Right ventricle myocardium superior (tissue), 1 donor: ENCODE data around the gene CLHC1. TPM values are rescaled to one million over a fixed set of nuclear protein-coding genes. Genes with fewer than 3 reads are reported as not detected.

Source experiments
- ATAC-seq: fragments of 200-7000 bp; cut with Tn5 transposase; one replicate; pipeline ENCODE4 v1.9.1; 2020; ENCODE audit warnings: mild to moderate bottlenecking; ENCODE audit not compliant: poor library complexity
- DNase-seq: peaks from one replicate; pipeline ENCODE4 v3.0.0-alpha.2; 2020
- intact Hi-C: fragments of 100-400 bp; cut with DNase I; formaldehyde crosslinking; loops from one replicate; pipeline ENCODE4 v1.11.2; 2022
- total RNA-seq: library from RNA; stranded (reverse); fragmentation: NEBNext Ultra II Directional; extraction: Animal tissue kit (Norgen Biotek cat#: 25700); gene quantifications from one replicate; pipeline ENCODE4 v1.2.1, GENCODE V29; 2021
- donor health status: DM: no; HTN: yes; CAD: no; lungs with severe emphysema.

CLHC1 gene
- total RNA-seq, 1 donor from 2014 or later = 5.6 TPM

DNA sequence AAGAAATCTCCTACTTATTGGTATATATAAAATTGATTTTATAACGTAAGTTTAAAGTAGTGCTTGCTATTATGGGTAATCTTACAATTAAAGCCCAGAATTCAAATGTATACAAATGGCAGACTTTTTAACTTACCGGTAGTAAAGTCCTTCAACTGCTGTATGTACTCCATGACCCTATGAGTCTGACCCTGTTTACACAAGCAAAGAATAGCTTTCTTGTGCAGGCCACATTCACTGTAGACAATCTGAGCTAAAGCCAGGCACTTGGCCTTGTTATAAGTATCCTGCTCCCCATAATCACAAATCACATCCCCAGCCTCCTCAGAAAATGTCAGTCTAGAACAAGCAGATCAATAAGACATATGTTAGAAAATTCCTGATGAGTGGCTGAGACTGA lies 51.7 kb downstream of the CLHC1 start:
- intact Hi-C loops = no loop called here
- no peak for ATAC-seq
- no peak for DNase-seq

DNA sequence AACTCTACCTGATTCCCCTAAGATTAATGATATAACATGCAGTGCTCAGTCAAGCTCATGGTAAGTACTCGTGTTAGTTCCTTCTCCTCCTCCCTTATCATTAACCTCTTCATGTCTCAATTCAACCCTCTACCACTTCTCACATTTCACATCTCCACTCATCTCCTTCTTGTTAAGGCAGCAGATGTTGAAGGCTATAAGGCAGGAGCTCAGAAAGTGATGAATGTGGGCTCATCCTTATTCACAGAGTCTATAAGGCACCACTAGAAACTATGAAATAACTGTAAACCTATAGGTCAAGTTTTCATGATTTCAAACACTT lies 56.0 kb downstream of the CLHC1 start:
- intact Hi-C loops = loop anchor here (2.0 kb wide), 1 partner anchor 161 kb away; no protein-coding TSS in a partner anchor
- DNase-seq (no peak), ATAC-seq (no peak)

DNA sequence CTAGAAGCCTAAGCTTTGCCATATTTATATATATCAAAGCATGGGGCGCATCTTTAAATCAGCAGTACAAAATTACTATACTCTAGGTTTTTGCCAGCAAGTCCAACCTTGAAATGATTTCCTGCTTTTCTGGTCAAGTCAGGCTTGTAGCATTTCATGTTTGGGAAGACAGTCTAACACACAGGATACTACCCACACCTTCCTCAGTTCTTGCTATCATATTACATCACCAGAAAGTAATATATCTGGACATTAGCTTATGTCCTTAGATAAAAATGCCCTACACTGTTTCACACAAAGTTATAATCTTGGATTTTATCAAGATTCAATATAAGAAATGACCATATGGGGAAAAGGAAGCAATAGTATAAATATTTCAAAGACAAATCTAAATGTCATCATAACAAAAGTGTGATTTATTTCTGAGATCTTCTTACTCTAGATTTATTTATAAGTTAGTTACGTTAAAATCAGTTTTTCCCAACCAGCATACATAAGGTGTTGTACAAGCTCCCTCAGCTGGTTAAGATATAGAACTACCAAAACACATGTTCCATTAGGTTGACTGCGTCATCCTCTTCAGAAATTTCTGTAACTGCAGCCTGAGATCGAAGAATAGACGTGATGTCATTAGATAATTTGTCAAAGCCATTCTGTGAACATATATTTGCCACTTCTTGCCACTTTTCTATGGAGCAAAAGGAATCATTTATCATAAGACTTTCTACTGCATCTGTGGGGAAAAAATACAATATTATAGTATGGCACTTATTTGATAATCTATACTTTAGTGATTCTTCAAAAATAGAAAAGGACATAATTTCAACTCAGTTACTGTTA lies 56.6 kb downstream of the CLHC1 start:
- peak; percentile 79 for ATAC-seq
- no peak for DNase-seq
- intact Hi-C loops = loop anchor here (2.0 kb wide), 1 partner anchor 161 kb away; no protein-coding TSS in a partner anchor

DNA sequence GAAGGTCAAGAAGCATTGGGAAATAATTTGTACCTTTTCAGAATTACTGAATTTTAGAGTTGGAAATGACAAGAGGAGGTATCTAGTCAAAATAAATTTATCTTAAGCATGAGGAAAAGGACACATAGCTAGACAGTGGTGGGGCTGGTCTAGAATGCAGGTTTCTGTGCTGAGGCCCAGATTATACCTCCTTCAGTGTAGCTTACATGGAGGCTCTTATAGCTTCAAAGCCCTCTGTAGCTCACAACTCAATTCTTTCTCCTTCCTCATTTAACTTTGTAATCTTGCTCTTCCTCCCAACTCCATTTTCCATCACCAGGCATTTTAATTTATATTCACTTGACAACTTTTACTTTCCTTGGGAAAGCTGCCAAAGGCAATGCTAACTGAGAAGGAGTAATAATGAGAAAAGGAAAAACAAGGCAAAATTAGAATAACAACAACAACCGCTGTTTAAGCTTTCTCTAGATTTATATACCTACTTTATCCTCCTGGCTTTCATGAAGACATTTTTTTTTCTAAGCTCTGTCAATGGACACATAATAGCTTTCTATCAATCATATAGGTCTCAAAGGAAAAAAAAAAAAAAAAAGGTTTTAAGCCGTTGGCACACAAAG lies 58.5 kb downstream of the CLHC1 start:
- intact Hi-C loops = no loop called here
- DNase-seq (no peak), ATAC-seq (no peak)

DNA sequence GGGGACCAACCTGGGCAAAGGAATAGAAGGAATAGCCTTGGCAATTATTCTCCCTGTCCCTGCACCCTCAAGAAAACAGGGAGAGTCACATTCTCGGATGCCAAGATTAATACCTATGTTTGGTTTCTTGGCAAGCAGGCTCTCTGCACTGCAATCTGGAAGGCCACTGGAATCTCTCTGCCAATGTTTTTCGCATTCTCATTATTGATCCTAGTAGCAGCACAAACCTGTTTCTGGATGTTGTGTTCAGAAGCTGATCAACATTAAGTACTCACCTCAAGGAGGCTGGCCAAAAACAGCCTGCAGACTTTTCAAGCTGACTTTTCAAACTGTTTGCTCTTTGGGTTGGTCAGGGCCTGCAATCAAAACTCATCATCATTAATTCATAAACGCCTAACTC lies 62.2 kb downstream of the CLHC1 start:
- intact Hi-C loops = loop anchor here (5.0 kb wide), 1 partner anchor 268 kb away; no protein-coding TSS in a partner anchor
- DNase-seq (no peak), ATAC-seq (no peak)

DNA sequence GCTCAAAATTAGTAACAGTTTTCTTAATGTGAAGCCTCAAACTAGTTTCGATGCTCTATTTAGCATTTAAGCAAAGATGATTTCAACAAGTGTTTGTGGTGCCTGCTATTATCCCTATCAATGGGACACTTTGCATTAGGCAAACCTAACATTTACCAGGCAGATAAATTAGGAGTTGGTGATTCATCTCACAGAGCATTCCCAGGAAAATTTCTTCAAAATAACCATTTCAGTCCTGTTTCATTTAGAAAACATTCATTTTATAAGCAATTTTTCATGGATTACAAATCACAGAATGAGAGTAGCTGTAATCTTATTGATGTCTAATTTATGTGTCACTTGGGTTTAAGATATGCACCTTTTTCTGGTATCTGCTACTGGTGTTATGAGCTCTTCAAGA lies 62.7 kb downstream of the CLHC1 start:
- intact Hi-C loops = loop anchor here (5.0 kb wide), 1 partner anchor 267 kb away; no protein-coding TSS in a partner anchor

DNA sequence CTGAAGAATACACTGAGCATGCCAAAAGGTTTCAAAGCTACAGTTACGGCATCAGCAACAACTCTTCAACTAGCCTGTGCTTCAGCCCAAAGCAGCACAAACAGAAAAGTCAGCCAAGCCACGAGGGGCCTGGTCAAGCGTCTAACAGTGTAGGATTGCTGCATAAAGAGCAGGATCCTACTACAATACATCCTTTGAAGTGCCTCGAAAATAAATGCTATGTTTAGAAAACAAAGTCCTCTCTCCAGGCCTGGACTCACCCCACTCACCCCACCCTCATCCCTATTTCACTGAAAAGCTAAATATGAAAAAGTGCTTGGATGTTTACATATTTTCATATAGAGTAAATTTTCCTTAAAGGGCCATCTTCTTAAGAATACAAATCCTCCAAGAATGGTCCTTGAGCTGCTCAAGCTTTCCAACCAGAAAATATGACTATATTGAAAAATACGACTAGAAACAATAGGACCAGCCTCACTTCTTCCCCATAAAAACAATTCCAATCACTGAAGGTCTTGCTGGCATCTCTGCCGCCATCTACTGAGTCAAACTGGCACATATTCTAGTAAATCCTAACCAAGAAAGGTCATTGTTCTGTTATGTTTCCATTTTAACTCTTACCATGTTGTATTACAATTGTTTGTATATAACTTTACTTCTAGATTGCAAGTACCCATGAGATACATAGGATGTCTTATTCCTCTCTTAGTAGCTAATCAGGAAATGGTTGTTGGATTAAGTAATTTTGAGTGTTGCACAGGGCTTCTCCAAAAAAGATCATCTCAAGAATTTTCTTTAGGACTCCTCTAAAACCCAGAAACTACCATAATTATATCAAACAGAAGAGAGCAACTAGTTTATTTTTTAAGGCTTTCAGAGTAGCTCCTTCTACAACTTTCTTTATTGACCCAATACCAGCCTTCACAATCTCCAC lies 63.6 kb downstream of the CLHC1 start:
- peak; percentile 82 for ATAC-seq
- intact Hi-C loops = loop anchor here (5.0 kb wide), 1 partner anchor 266 kb away; no protein-coding TSS in a partner anchor
- DNase-seq = peak; percentile 59

More for the DNA sequence above, 62.7 kb downstream of the CLHC1 start:
- no peak for DNase-seq
- ATAC-seq = no peak

DNA sequence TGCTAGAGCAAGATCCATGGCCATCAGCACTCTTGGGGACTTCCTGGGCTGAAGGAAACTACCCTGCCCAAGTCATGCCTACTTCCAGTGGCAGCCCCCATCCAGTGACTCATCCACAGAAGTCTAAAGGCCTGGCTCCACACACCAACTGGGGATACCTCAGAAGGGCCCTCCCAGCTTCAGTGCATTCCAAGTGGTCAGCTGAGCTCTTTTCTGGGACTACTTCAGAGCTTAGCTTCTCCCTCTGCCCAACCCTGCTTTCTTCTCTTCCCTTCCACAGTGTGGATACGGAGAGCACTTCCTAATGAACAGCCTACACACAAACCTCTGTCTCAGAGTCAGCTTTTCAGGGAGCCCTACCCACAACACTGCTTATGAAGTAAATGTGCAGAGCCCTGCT lies 66.5 kb downstream of the CLHC1 start:
- no peak for ATAC-seq
- intact Hi-C loops = loop anchor here (5.0 kb wide), 1 partner anchor 263 kb away; no protein-coding TSS in a partner anchor
- DNase-seq = no peak

DNA sequence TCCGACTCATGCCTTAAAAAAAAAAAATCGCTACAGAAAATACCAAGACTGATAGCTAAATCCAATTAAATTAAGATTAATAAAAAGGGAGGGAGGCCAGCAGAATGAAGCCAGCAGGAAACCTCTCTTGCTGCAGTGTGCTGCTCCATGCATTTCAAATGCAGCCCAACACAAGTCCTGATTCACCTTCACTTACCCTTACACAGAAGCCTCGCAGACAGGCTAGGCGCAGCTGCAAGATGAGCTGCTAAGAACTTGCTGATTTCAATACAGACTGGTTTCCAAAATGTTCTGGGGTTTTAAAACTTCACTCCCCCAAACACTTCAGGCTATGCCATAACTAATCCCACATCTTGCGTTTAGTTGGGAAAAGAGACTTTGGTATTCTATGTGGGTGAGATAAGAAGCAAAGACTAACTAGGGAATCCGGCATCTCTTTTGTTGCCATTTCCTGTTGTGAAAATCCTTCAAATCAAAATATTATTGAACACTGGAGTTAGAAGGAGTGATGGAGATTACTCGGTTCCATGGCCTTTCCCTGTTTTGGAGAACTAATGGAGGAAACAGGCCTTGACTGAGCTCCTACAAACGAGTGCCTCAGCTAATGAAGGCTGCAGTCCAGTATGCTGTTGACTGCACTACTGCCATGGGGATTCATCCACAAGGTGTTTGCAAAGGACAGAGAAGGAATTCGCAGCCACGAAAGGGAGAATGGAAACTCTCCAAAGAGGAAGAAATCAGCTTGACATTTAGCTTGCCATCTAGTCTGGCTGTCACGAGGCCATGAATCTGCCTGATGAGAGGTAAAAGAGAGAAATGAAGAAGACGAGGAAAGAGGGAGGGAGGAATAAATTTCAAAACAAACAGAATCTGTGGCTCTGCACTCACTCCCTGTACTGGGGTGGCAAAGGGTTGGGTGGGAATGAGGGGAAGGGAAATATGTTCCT lies 67.3 kb downstream of the CLHC1 start:
- ATAC-seq (no peak), DNase-seq (no peak)
- intact Hi-C loops = loop anchor here (5.0 kb wide), 1 partner anchor 263 kb away; no protein-coding TSS in a partner anchor

DNA sequence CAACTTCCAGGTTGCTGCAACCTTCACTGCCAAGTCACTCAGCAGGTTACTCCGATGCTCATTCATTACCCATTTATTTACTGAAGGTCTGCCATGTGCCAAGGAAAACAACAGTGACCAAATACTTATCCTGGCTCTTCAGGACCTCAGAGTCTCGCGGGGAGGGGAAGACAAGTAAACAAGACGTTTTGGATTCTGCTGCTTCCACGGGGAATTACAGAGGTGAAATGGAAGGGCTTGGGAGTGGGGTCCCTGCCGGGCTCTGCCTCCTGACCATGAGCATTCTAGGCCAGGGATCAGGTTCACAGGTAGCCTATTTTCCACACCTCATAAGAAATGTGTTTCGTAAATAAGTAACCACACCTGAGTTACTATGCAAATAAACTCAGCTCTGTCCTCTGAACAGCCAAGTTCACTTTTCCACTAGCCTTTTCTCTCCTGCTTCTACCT lies 68.1 kb downstream of the CLHC1 start:
- DNase-seq = no peak
- intact Hi-C loops = no loop called here
- ATAC-seq = no peak

DNA sequence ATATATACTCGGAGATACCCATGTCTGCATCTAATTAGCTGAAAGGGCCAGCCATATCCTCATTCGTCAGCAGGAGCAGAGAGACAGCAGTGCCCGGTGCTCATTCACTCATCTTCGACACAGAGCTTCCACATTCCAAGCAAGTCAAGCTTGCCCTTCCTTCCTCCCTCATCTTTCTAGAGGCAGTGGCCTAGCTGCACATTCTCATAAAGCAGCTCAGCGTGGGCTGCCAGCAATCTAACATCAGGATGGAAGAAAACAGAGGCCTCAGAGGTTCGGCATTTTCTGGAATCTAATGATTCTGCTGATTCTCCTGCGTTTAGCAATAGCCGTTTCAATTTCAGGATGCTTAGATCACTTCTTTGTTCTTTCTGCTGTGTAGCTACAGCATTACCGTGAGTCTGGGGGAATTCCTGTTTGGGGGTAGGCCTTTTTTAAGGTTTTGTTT lies 68.8 kb downstream of the CLHC1 start:
- ATAC-seq = no peak
- intact Hi-C loops = no loop called here
- DNase-seq = no peak

DNA sequence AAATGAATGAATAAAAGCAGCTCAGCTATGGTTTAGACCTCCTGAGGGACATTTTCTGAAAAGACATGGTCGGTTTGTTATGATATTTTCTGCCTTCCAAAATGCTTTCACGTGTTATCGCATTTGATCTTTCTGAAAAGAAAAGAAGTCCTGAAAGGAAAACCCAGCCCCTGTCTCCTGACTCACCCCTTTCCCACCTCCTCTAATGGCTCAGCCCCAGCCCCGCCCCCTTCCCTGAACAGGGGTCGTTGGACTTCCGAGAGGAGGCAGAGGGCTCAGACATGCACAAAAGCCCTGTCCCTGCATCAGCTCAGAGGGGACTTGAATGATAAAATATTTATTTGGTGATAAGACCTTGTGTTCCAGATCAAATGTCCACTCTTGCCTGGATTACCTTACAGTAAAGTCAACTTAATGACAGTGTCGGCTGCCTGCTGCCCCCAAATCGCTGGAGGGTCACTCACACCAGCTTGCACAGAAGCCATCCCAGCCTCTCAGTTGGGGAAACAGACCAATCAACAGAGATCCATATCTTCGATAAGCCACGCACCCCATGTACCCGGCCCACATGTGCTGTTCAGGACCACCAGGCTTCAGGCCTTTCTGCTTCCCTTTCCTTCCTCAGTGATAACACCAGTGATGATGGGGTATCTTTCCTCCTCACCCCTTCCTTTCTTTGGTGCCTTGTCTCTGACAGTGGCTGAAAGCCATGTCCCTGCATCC lies 69.6 kb downstream of the CLHC1 start:
- ATAC-seq = no peak
- intact Hi-C loops = no loop called here
- DNase-seq = no peak

DNA sequence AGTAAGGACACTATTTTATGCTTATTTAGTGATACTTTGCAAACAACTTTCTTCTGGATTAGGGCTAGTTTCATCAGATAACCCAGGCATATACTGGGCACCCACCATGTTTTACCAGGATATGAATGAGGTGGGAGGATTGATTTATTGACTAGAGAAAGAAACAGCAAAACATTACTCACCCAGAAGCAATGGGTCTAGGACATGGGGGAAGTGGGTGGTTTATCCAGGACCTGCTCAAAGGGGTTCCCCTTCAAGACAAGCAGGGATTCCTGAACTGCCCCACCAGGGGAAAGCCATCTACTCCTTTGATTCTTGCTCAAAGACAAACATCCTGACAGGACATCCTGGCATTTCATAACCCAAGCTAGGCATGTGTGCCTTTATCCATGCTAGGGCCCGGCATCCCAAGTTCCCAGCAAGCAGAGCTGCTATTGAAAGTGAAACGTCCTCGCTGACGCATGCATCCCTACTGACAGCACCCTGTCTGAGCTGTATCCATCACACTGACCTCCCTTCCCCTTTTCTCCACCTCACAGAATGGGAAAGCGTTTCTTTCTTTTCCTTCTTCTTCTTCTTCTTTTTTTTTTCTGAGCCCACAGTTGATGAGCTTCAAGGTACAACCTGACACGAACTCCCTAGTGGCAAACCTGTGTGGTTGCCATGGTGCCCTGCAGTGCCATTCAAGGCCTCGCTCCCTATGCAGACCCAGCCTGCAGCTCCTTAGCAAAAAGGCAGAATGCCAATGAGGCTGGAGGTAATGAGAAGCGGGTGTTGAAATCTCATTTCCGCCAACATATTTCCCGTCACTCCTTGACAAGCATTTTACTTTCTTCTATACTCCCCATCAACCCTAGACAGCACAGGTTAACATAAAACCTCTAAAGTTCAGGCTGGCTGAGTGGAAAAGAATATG lies 70.5 kb downstream of the CLHC1 start:
- DNase-seq (no peak), ATAC-seq (no peak)
- intact Hi-C loops = no loop called here

DNA sequence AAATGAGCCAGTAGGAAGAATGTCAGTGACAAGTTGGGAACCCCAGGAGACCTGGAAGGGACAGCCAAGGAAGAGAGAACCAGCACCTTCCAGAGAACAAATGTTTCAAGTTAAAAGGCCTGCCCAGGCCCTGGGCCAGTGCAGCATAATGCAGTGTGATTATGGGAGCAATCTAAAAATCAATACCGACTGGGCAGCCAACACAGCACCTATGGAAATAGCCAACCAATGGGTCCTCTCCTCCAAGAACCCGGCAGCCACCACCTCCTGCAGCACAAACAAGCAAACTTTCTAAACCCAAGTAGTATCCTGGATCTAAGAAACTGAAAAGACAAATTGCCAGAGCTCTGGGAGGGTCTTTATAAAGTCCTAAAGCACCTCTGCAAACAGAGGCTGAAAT lies 71.7 kb downstream of the CLHC1 start:
- DNase-seq = no peak
- intact Hi-C loops = no loop called here
- ATAC-seq = no peak

DNA sequence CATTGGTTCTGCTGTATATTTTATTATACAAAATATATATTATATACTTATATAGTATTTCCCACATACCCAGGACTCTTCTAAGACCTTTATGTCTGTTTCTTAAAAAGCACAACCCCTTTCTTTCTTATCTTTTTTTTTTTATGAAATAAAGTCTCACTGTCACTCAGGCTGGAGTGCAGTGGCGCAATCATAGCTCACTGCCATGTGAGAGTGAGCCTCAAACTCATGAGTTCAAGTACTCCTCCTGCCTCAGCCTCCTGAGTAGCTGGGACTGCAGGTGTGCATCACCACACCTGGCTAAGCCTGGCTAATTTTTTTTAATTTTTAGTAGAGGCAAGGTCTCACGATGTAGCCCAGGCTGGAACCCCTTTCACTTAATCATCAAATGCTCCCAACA lies 72.3 kb downstream of the CLHC1 start:
- DNase-seq (no peak), ATAC-seq (no peak)
- intact Hi-C loops = loop anchor here (5.0 kb wide), 1 partner anchor 47 kb away; no protein-coding TSS in a partner anchor

DNA sequence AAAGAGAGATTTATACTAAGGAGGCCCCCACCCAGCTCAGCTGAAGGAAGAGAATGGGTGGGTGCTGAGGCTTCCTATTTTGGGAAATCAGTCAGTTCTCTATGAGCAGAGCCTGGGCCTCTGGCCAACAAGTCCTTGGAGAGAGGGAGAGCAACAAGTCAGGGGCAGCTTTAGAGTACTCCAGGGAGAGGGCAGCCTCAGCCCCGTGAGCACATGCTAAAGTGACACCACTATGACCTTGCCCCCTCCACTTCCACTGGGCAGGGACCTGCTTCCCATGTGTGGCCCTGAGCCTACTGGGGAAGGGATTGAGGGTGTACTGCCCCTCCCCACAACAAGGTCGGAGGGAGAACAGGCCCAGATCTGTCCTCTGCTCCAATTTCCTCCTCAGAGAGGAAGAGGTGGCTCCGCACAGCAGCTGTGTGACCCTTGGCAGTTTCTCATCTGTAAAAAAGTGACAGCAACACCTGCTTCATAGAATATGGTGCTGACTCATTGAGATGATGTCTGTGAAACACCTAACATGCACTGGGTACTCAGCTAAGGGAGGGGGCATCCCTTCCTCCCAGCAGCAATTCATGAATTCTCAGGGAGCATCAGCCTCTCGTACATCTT lies 72.9 kb downstream of the CLHC1 start:
- intact Hi-C loops = loop anchor here (5.0 kb wide), 1 partner anchor 47 kb away; no protein-coding TSS in a partner anchor
- peak; percentile 80 for DNase-seq

More for the DNA sequence above, 72.9 kb downstream of the CLHC1 start:
- peak; percentile 72 for ATAC-seq
